NB4 (cell line): ENCODE measurements around the gene STXBP4.

Experiments used
- DNase-seq: peaks from one replicate; pipeline ENCODE4 v3.0.0; 2010; ENCODE audit warnings: low read depth
- H3K4me3 ChIP-seq: one replicate; pipeline ENCODE4 v1.5.1; 2011; ENCODE audit warnings: mild to moderate bottlenecking, low read depth, low read length, moderate library complexity
- MYC ChIP-seq: IDR thresholded peaks from 2 replicates; pipeline ENCODE4 v1.6.1; 2011; ENCODE audit warnings: low read depth, low read length
- POLR2A ChIP-seq: IDR thresholded peaks from 2 replicates; pipeline ENCODE4 v1.6.1; 2011; ENCODE audit warnings: mild to moderate bottlenecking; ENCODE audit not compliant: insufficient read length; ENCODE audit errors: extremely low read depth
- TF ChIP-seq, protein P1 (sequence below): IDR thresholded peaks from 2 replicates; pipeline ENCODE4 v1.6.1; 2011; ENCODE audit warnings: low read depth, low read length
- TF ChIP-seq, protein P2 (sequence below): IDR thresholded peaks from one replicate; pipeline ENCODE4 v1.5.1; 2012; ENCODE audit warnings: low read depth, low read length

Gene STXBP4

GRCh38 chr17:55160501-55160900 is 191.9 kb downstream of the STXBP4 start:
- DNase-seq, result no peak
- TF ChIP-seq, protein P1, sequence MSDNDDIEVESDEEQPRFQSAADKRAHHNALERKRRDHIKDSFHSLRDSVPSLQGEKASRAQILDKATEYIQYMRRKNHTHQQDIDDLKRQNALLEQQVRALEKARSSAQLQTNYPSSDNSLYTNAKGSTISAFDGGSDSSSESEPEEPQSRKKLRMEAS, result no peak
- TF ChIP-seq MYC (no peak), POLR2A (no peak)
- TF ChIP-seq, protein P2, sequence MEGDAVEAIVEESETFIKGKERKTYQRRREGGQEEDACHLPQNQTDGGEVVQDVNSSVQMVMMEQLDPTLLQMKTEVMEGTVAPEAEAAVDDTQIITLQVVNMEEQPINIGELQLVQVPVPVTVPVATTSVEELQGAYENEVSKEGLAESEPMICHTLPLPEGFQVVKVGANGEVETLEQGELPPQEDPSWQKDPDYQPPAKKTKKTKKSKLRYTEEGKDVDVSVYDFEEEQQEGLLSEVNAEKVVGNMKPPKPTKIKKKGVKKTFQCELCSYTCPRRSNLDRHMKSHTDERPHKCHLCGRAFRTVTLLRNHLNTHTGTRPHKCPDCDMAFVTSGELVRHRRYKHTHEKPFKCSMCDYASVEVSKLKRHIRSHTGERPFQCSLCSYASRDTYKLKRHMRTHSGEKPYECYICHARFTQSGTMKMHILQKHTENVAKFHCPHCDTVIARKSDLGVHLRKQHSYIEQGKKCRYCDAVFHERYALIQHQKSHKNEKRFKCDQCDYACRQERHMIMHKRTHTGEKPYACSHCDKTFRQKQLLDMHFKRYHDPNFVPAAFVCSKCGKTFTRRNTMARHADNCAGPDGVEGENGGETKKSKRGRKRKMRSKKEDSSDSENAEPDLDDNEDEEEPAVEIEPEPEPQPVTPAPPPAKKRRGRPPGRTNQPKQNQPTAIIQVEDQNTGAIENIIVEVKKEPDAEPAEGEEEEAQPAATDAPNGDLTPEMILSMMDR, result no peak
- no peak overlapping the region for H3K4me3 ChIP-seq

GRCh38 chr17:55161935-55162555 is 193.5 kb downstream of the STXBP4 start:
- no peak for DNase-seq
- TF ChIP-seq MYC (no peak), POLR2A (no peak)
- TF ChIP-seq, protein P1, result no peak
- TF ChIP-seq, protein P2, result no peak
- no peak overlapping the region for H3K4me3 ChIP-seq

- DNase-seq, result no peak
- no peak overlapping the region for H3K4me3 ChIP-seq
- TF ChIP-seq, protein P2, result no peak
- TF ChIP-seq MYC (no peak), POLR2A (no peak)
- TF ChIP-seq, protein P1, result no peak
Observed at GRCh38 chr17:55162556-55162946, 194.0 kb downstream of the STXBP4 start.

DNA sequence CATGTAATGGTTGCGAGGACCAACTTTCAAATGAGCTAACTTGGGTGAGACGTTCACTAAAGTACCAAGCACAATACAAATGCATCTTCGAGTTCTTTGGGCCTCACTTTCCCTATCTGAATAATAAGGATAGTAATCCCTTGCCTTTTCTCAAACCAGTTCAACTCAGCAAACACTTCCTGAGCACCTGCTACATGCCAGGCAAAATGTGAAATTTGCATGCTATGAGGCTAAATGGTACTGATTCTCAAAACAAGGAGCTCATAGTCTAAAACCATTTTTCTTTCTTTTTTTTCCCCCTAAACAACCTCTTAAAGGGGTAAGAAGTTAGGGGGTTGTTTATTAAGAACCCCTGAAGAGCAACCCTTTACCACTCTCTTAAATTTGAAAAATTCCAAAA is 194.8 kb downstream of the STXBP4 start:
- TF ChIP-seq, protein P2, result no peak
- TF ChIP-seq, protein P1, result no peak
- DNase-seq, result no peak
- H3K4me3 ChIP-seq, result no peak overlapping the region

DNA sequence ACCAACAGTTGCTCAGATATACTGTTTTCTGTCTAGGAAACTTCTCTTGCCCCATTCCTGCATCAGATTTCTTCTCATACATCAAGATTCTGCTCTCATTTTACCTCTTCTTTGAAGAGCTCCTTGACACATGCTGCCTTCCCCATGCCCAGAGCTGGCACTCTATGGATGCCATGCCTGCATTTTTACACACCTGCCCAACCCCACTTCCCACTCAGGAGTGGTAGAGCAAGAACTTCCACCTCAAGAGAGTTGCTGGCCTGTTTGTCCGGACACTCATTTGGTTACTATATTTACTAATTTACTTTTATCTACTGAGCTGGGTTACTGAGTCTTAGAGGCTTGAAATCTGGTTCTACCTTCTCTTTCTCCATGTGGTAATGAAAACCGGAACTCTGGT is 197.9 kb downstream of the STXBP4 start:
- H3K4me3 ChIP-seq, result no peak overlapping the region
- TF ChIP-seq, protein P1, result no peak
- TF ChIP-seq MYC (no peak), POLR2A (no peak)
- TF ChIP-seq, protein P2, result no peak
- DNase-seq, result no peak

GRCh38 chr17:55167024-55167725 is 198.6 kb downstream of the STXBP4 start:
- DNase-seq, result no peak
- TF ChIP-seq, protein P2, result no peak
- TF ChIP-seq, protein P1, result no peak
- TF ChIP-seq MYC (no peak), POLR2A (no peak)
- no peak overlapping the region for H3K4me3 ChIP-seq
